Uterus (tissue), 2 donors: ENCODE data around the gene ARID5A.

Experiments used
- POLR2A ChIP-seq, 2 donors: fragments of 450-650 bp; IDR thresholded peaks; one replicate each; pipeline ENCODE4 v1.6.1; 2016; ENCODE audit warnings: antibody characterized with exemption in 2 of 2, mild to moderate bottlenecking in 1 of 2, moderate library complexity in 1 of 2
- TF ChIP-seq, protein P1 (sequence below), 4 experiments: fragments of 200-600 bp in 2 of 4; fragments of 450-650 bp in 2 of 4; sonication (generic) in 2 of 4; IDR thresholded peaks; one replicate each; pipeline ENCODE4 v1.5.1; 2016 to 2019; ENCODE audit warnings: antibody characterized with exemption in 4 of 4, mild to moderate bottlenecking in 2 of 4, moderate library complexity in 1 of 4

DNA sequence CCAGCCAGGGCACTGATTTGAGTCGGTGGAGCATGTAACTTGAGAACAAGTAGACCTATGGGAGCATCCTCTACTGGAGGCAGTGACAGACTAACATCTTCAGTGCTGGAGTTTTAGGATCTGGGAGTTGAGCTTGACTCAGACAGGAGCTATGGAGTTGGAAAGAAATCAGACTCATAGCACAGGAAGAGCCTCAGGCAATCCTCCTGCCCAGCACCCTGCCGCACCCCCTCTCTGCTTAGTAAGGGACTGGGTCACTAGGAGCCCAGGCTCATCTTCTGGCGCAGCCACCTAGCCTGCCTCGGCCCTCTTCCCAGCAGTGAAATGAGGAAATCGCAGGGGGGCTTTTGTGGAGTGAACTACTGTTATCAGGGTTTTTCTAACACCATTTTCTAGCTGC is 3.6 kb downstream of the ARID5A start:
- TF ChIP-seq, protein P1, sequence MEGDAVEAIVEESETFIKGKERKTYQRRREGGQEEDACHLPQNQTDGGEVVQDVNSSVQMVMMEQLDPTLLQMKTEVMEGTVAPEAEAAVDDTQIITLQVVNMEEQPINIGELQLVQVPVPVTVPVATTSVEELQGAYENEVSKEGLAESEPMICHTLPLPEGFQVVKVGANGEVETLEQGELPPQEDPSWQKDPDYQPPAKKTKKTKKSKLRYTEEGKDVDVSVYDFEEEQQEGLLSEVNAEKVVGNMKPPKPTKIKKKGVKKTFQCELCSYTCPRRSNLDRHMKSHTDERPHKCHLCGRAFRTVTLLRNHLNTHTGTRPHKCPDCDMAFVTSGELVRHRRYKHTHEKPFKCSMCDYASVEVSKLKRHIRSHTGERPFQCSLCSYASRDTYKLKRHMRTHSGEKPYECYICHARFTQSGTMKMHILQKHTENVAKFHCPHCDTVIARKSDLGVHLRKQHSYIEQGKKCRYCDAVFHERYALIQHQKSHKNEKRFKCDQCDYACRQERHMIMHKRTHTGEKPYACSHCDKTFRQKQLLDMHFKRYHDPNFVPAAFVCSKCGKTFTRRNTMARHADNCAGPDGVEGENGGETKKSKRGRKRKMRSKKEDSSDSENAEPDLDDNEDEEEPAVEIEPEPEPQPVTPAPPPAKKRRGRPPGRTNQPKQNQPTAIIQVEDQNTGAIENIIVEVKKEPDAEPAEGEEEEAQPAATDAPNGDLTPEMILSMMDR (IDR thresholded peaks at IDR 0.05), result no peak
- no peak for TF ChIP-seq POLR2A (IDR thresholded peaks at IDR 0.05)
